PFSK-1 (cell line): ENCODE measurements around the gene CMTM4.

ENCODE experiments used
- FOXP2 ChIP-seq: optimal IDR thresholded peaks from 2 replicates; pipeline ENCODE3; 2011; ENCODE audit warnings: borderline replicate concordance, control low read depth, inconsistent platforms; ENCODE audit not compliant: insufficient read depth; ENCODE audit errors: extremely low read length, extremely low read depth
- POLR2AphosphoS5 ChIP-seq: IDR thresholded peaks from 2 replicates; pipeline ENCODE4 v1.6.1; 2012; ENCODE audit warnings: low read depth, mild to moderate bottlenecking, control low read depth, low read length, moderate library complexity
- REST ChIP-seq, 2 experiments: IDR thresholded peaks; 2 replicates each; pipeline versions ENCODE4 v1.6.1 to v1.8.0; 2011 to 2012; ENCODE audit warnings: low read depth in 2 of 2, low read length in 2 of 2, control low read depth in 1 of 2, inconsistent platforms in 1 of 2, mild to moderate bottlenecking in 1 of 2, moderate library complexity in 1 of 2; ENCODE audit not compliant: insufficient read depth in 1 of 2
- TAF1 ChIP-seq: IDR thresholded peaks from 2 replicates; pipeline ENCODE4 v1.6.1; 2012; ENCODE audit warnings: low read length, control low read depth, borderline replicate concordance; ENCODE audit not compliant: insufficient read depth

- no peak for TF ChIP-seq REST (IDR thresholded peaks at IDR 0.05; ENCODE audit: insufficient read depth in 1 of 2, low read depth in 2 of 2, low read length in 2 of 2)
- TF ChIP-seq FOXP2 = no peak
- no peak for TF ChIP-seq POLR2AphosphoS5
- no peak for TF ChIP-seq TAF1
Observed at GRCh38 chr16:66610111-66610820, 86.3 kb downstream of the CMTM4 start.
